HG02840 (cell line): Measurements from ENCODE around the gene IGFL2.
"Not testable (repeated sequence)": the region's sequence is repeated elsewhere in the genome, so short reads cannot be mapped to it uniquely, and the experiment has no call there.

Experiments
- ATAC-seq: cut with Tn5 transposase; IDR thresholded peaks from one replicate; pipeline ENCODE4 v1.9.1; 2021; ENCODE audit warnings: mild to moderate bottlenecking, moderate library complexity, moderate number of reproducible peaks; ENCODE audit not compliant: unreplicated experiment, low FRiP score

The IGFL2 gene

DNA sequence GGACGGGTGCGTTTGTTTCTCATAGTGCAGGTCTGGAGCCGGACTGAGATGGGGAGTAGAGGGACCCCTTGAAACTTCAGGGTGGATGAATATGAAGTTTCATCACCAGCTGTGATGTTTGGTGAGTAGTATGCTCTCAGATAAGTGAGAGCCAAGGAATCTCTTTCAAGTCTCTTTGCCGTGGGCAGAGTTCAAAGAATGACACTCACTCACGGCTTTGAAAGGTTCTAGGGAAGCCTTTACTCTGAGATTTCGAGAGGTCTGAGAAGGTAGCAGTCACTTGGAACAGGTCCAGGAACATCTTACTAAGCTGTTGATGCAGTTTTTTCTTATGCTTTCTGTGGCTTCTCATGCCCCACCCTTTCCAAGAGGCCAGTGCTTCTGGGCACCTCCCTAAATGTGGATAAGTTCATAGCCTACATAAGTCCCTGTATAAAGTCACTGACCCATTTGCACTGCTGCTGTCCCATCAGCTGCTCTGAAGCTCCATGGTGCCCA is at the start of gene IGFL2:
Gene IGFL2 (plus strand): TSS at position 448 of the 498 bp plus-strand sequence. CDS start 41 bp downstream, at position 489.
- ATAC-seq = no peak

DNA sequence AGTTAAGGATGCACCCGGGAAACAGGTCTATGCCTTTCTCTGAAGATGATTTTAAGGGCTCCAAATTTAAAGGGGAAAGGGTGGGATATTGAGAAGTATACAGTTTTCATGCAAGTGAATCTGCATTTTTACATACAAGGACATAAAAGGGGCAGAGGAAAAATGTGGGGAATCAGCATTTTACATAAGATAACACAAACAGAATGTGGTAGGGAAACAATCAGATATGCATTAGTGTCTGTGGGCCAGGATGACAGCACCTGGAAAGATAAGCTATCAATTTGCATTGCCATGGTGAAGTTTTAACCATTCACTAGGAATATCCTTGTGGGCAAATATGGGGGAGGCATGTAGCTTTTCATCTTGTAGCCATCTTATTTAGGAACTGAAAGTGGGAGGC is 47.7 kb upstream of the IGFL2 start:
- ATAC-seq = no peak

DNA sequence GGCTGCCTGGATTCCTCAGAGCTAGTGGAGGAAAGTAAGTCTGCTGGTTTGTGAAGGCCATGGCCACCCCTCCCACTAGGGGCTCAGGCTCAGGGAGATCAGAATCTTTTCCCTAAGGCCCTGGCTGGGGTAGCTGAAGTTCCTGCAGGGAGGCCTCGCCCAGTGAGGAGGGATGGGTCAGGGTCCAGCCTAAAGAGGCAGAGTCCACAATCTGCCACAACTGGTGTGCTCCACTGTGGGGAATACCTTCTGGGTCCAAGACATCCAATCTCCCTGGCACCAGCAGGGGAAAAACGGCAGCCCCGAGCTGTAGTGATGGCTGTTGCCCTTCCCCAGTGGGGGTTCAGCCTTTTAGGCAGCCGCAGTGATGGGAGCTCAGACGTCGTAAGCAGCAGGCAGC is 46.7 kb upstream of the IGFL2 start:
- no peak for ATAC-seq

DNA sequence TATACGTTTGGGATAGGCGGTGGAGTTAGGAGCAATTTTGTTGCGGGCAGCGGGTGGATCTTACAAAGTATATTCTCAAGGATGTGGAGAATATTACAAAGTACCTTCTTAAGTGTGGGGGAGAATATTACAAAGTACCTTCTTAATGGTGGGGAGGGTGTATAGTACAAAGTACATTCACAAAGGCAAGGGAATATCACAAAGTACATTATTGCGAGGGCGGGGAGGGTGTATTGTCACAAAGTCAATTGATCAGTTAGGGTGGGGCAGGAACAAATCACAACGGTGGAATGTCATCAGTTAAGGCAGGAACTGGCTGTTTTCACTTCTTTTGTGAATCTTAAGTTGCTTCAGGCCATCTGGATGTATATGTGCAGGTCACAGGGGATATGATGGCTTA is 45.7 kb upstream of the IGFL2 start:
- ATAC-seq = not testable (repeated sequence)

DNA sequence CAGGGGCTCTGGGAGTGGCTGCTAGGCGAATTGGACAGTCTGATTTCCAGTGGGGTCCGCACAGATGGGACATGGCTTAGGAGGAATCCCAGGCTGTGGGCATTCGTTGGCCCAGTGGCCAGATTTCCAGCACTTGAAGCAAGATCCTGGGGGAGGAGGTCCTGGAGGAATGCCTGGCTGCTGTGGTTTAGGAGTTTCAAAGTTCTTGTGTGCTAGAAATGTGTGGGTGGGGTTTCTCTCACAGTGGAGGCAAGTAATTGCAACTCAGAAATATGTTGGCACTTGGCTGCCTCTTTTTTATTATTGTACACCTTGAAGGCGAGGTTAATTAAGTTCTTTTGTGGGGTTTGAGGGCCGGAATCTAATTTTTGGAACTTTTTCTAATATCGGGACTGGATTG is 40.7 kb upstream of the IGFL2 start:
- no peak for ATAC-seq

DNA sequence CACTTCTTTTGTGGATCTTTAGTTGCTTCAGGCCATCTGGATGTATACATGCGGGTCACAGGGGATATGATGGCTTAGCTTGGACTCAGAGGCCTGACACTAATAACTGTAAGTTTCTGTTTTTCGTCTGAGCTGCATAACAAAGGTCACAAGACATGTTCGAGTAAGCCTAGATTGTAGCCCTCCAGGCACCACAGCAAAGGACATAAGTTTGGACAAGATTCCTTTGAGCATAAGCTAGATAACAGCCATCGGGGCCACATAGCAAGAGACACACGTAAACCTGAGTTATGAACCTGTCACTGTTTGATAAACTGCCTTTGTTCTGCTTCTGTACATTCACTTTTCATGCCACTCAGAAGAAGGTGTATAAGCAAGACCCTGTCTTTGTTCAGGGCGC is 38.2 kb upstream of the IGFL2 start:
- no peak for ATAC-seq

DNA sequence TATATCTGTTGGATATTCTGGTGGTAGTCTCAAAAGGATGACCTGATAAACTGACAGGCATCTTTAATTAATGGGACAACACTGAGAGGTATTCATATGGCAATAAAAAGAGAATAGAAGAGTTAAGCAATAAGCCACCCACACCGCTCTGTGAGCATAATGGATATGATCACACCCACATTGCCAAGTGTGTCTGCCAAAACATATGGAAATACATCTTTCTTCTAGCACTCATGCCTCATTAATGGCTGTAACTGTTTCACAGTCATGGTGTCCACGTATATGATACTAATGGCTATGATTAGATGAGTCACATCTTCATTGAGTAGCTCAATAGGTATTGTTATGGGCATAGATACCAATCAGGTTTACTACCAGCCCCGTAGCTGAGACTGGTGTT is 36.7 kb upstream of the IGFL2 start:
- no peak for ATAC-seq

DNA sequence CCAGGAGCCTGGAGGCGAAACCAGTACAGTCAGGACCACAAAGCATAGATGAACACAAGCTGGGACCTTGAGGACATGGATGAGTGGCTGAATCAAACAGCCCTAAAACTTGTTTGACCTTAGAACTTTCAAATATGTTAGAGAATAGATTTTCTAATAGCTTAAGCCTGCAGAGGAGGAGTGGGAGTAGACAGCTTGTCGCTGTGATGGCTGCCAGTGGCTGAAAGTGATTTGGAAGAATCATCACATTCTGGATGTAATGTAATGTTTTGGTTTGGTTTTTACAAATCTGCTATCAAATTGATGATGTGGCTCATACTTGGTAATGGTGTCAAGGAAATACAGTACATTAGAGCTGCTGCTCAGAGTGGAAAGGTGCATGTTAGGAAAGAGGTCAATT is 35.5 kb upstream of the IGFL2 start:
- no peak for ATAC-seq

DNA sequence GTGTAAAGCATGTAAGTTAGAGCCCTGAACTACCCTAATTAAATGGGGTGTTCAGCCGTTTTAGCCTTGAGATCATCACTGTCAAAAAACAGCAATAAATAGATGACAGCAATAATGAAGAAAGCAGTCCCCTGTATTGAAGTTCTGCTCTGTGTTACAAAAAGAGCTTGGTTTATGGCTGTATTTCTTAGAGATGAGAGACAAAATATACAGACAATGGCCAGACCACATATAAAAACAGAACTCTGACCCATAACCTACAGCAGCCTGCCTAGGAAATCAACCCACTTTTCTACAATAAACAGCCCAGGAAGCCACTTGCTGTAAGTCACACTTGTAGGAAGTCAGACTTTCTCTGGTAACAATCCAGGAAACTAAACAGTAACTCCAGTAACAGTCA is 34.3 kb upstream of the IGFL2 start:
- no peak for ATAC-seq

DNA sequence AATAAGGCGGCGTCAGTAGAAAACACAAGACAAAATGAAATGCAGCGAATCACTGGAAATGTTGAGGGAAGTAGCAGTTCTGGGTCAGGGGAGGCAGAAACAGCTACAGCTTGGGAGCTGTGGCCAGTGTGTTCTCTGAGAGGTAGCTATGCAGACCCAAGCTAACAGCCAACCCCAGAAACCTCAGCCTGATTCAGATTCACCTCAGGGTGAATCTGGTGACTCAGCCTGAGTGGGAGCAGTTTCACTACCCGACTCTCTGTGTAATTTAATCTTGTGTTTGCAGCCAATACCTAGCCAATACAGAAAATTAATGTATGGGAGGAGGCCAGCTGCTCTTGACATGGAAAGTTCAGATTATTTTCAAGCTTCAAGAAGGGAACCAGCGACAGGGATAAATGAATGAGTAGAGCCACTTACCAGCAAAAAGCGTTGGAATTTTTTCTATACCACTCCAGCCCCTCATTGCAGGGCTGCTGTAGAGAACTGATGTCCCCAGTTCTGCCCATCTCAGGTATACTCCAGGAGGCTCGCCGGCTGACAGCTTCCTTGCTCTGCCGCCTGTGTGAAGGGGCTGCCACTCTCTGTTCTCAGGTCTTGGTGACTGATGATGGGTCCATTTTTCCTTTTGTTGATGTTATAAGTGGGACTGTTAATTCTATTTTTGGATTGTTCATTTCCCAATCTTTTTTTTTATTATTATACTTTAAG is 32.5 kb upstream of the IGFL2 start:
- no peak for ATAC-seq

DNA sequence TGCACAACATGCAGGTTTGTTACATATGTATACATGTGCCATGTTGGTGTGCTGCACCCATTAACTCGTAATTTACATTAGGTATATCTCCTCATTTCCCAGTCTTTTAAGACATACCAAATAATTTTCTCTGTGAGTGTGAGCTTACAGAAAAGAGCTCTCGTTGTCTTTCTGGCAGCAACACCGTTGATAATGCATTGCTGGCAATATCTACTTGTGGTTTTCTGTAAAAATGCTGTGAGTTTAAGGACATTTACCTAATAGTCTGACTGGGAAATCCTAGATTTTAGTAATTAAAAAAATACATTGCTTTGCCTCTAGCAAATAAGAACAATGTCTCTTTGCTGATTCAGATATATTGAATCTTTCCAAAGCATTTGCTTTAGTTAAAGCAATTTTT is 31.9 kb upstream of the IGFL2 start:
- ATAC-seq = no peak

DNA sequence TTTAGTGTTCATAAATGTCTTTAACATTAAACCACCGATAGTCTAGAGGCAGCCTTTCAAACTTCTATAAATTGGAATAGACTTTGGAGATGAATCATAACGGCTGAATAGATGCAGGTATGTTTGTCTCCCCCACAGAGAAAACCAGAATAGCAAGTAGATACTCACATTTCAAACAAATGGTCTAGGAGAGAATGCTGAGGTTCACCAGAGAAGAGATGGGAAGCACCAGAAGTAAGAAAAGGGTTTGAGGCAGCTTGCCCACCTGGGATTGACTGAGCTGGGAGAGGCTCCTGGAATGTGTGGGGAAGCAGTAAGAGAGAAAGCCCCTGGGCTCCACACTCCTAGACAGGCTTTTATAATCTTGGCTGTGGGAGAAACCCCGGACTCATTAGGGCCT is 29.9 kb upstream of the IGFL2 start:
- ATAC-seq = no peak

DNA sequence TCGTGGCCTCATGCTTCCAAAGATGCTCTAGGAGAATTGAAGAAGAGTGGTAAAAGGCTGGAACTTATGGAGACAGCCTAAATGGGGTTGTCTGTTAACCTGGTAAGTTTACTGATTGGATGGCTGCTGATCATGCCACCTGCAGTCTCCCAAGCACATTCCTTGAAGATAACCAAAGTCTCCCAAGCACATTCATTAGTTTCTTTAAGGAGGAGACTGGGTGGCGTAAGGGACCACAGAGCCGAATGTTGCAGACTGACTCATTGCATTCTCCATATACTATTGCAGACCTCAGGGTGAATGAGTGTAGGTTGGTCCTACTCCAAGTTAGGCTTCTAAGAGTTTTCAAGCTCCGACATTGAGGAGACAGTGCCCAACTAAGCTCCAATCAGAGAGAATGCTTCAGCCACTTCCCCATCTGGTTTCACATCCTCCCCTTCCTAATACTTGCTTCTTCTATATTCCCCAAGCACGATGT is 23.4 kb upstream of the IGFL2 start, which contains the start of gene IGFL3:
Gene IGFL3 (minus strand): TSS at position 51 of the 478 bp plus-strand sequence. CDS start 39 bp downstream, at position 12.
- ATAC-seq = no peak

DNA sequence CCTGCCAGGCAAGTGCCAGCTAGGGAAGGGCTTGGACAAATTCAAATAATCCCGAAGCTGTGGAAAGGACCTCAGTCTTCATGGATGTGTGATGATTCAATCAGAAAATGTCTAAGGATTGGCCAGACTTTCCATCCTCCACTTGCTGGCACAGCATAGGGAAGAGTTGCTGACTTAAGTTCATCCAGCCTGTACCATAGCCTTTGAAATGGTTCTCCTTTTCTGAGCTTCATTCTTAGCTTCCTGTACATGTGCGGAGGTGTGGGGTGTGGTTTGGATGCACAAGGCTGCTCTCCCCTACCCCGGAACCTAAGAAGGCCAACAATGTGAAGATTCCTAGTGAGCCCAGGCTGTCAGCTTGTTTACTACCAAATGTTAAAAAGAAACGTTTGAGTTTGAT is 22.6 kb upstream of the IGFL2 start:
- ATAC-seq = no peak

DNA sequence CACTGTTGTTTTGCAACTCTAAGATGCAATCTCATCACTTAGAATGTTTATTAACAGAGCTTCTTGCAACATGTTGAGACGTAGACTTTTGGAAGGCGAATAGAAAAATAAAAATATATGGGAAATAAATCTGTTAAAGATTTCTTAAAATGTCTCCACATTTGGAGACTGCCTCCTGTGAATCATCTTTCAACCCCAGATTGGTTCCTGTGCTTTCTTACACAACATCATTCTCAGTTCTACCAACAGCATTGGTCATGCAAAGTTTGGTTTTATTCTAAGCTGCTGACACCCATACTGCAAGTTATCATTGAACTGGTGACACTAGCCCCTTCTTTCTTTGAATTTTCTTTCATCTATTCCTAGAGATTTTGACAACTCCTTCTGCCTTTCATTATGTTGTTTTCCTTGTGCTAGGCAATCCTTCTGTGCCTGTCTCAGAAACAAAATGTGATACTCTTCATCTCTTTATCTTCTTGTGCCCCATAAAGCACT is 21.9 kb upstream of the IGFL2 start:
- no peak for ATAC-seq

DNA sequence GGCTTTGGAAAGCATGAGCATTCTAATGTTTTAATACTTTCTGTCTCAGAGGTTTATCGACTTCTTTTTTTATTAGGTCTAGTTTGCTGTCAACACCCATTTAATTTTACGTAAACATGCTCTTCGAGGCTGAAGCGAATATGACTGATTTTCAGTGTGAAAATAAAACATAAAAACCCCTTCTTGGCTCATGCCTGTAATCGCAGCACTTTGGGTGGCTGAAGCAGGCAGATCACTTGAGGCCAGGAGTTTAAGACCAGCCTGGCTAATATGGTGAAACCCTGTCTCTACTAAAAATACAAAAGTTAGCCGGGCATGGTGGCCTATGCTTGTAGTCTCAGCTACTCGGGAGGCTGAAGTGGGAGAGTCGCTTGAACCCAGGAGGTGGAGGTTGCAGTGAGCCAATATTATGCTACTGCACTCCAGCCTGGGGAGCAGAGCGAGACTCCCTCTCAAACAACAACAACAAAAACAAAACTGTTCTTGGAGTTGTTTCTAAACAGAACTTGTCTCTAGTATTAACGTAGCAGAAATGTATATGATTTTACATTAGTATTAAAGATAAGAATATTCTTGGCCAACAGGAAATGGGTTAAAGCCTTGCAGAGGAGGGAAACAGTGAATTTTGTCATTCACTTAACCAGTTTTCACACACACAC is 16.4 kb upstream of the IGFL2 start:
- ATAC-seq = no peak

DNA sequence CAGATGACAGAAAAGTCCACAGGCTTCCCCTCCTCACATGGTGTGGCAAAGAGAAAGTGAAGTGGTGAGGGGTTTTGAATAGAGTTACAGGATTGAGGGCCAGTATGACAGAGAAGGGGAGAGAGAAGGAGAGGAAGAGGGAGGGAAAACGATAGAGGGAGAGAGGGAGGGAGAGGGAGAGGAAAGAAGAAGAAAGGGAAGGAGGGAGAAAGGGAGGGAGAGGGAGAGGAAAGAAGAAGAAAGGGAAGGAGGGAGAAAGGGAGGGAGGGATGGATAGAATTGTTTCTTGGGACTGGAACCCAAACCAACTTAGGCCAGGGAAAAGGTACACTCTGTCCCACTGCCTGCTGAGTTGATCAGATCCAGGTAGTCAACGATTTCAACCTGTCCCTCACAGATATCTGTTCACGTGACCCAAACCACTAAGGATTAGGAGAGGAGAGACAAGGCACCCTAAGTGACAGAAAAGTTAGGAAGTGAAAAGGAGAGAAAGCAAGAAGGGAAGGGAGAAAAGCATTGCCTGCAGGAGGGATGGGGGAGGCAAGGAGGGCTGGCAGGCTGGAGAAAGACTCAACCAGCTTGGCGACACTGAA is 15.4 kb upstream of the IGFL2 start:
- ATAC-seq = no peak

DNA sequence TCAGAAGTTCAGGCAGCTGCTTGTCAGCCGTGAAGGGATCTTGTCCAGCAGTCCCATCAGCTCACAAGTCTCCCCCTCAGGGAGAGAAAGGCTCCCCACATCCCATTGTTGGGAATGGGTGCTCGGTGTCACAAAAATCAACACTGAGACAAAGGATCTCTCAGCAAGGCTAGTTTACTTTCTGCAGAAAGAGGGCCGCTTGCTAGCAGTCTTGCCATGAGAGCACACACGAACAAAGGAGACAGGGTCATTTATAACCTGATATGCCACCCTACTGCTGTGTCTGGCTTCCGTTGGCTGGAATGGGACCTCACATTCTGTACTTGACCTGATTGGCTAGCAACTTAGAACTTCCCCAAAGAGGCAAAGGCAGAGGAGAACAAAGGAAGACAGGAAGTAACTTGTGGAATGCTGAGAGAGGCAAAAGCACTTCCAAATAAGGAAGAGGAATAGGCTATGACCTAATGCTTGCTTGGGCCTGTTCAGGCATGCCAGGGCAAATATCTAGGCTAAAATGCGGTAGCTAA is 14.9 kb upstream of the IGFL2 start:
- ATAC-seq = no peak

DNA sequence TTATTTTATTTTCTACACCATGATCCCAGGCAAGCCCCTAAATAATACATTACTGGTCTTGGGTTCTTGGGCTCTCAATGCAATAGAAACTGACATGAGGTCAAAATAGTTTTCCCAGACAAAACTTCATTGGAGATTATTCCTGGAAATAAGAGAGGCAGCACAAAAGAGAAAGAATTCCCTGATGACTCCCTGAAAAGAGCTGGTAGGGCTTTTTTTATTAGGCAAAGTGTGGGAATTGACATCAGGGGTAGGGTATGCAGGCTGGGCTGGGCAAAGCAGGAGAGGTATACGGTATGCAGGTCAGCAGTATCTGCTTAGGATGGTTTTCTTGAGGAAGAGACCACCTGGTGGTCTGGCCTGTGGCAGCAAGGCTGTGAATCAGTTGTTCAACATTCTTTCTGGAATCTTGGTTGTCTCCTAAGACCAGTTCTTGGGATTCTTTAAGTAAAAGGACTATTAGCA is 14.2 kb upstream of the IGFL2 start:
- ATAC-seq = no peak

DNA sequence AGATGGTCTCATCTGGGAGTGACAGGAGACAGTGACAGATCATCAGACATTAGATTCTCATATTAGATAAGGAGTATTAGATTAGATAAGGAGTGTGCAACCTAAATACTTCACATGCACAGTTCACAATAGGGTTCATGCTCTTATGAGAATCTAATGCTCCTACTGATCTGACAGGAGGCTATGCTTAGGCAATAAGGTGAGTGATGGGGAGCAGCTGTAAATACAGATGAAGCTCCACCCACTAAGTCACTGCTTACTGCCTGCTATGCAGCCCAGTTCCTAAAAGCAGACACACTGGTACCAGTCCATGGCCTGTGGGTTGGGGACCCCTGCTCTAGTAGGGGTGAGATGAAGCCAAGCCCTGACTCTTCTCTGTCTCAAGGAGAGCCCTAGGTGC is 13.5 kb upstream of the IGFL2 start:
- no peak for ATAC-seq

DNA sequence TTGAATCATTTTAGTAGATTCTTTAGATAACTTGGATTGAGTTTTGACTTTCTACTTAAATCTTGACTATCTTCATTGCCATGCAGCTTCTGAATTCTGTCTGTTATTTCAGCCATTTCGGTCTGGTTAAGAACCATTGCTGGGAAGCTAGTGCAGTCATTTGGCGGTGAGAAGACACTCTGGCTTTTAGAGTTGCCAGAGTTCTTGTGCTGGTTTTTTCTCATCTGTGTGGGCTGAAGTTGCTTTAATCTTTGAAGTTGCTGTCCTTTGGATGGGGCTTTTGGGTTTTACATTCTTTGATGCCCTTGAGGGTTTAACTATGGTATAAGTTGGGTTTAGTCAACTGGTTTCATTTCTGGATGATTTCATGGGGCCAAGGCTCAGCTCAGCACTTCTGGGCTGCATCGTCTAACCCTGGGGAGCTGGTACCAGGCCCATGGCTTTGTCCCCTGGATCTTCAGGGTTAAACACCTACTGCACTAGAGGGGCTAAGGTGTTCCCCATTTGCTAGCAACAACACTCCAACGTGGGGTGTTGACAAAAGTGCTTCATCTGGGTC is 10.0 kb upstream of the IGFL2 start:
- no peak for ATAC-seq
